Measurements from ENCODE around the gene PSG5.
"Not testable (repeated sequence)": the region's sequence is repeated elsewhere in the genome, so short reads cannot be mapped to it uniquely, and the experiment has no call there.

The PSG5 gene

GRCh38 chr19:43181869-43182771 lies 4.2 kb downstream of the PSG5 start:
- DNase-seq = not testable (repeated sequence)

- DNase-seq = not testable (repeated sequence)
Measured at GRCh38 chr19:43179569-43180147, 6.7 kb downstream of the PSG5 start.

GRCh38 chr19:43178577-43178976 lies 7.8 kb downstream of the PSG5 start:
- DNase-seq = not testable (repeated sequence)

- not testable (repeated sequence) for DNase-seq
Measured at GRCh38 chr19:43165906-43166305, 20.4 kb downstream of the PSG5 start.

GRCh38 chr19:43163135-43163534 lies 23.2 kb downstream of the PSG5 start:
- DNase-seq = not testable (repeated sequence)

GRCh38 chr19:43162261-43162660 lies 24.1 kb downstream of the PSG5 start:
- DNase-seq = not testable (repeated sequence)

GRCh38 chr19:43152214-43152613 lies 34.1 kb downstream of the PSG5 start:
- DNase-seq = no peak

- not testable (repeated sequence) for DNase-seq
Measured at GRCh38 chr19:43149788-43150187, 36.5 kb downstream of the PSG5 start.

- no peak for DNase-seq
Measured at GRCh38 chr19:43148233-43148632, 38.1 kb downstream of the PSG5 start.

GRCh38 chr19:43141763-43142162 lies 44.6 kb downstream of the PSG5 start:
- not testable (repeated sequence) for DNase-seq

GRCh38 chr19:43132696-43133095 lies 53.6 kb downstream of the PSG5 start:
- no peak for DNase-seq

- DNase-seq = not testable (repeated sequence)
Measured at GRCh38 chr19:43131281-43131842, 55.0 kb downstream of the PSG5 start.

GRCh38 chr19:43129197-43129596 lies 57.1 kb downstream of the PSG5 start:
- DNase-seq = not testable (repeated sequence)

GRCh38 chr19:43127336-43127735 lies 59.0 kb downstream of the PSG5 start:
- not testable (repeated sequence) for DNase-seq

- DNase-seq = no peak
Measured at GRCh38 chr19:43126720-43127119, 59.6 kb downstream of the PSG5 start.

- DNase-seq = no peak
Measured at GRCh38 chr19:43124360-43124759, 62.0 kb downstream of the PSG5 start.

GRCh38 chr19:43120433-43121026 lies 65.8 kb downstream of the PSG5 start:
- DNase-seq = not testable (repeated sequence)

- not testable (repeated sequence) for DNase-seq
Measured at GRCh38 chr19:43119526-43119925, 66.8 kb downstream of the PSG5 start.

Data from NCI-H524 (cell line).